DOHH2 (cell line): ENCODE measurements around the gene CYB561.

Source experiments
- H3F3A ChIP-seq: fragments of 200-600 bp; sonication (generic), shearing (Covaris generic); 2 replicates; pipeline ENCODE4 v1.6.0; 2016; ENCODE audit warnings: antibody characterized with exemption, mild to moderate bottlenecking; ENCODE audit not compliant: control insufficient read depth, insufficient read depth
- H3K27ac ChIP-seq: fragments of 200-600 bp; sonication (generic); 2 replicates; pipeline ENCODE4 v1.5.1; 2014; ENCODE audit warnings: low read depth, mild to moderate bottlenecking, low read length, moderate library complexity
- H3K27me3 ChIP-seq: fragments of 200-600 bp; sonication (generic); 2 replicates; pipeline ENCODE4 v1.6.1; 2014; ENCODE audit warnings: mild to moderate bottlenecking, low read length, mixed read lengths; ENCODE audit not compliant: control insufficient read depth
- H3K36me3 ChIP-seq: fragments of 200-600 bp; sonication (generic); 2 replicates; pipeline ENCODE4 v1.6.1; 2014; ENCODE audit warnings: mild to moderate bottlenecking, low read length, moderate library complexity, mixed read lengths; ENCODE audit not compliant: control insufficient read depth
- H3K4me1 ChIP-seq: fragments of 200-600 bp; sonication (generic); 2 replicates; pipeline ENCODE4 v1.6.1; 2014; ENCODE audit warnings: mild to moderate bottlenecking, low read length, mixed read lengths; ENCODE audit not compliant: control insufficient read depth
- H3K4me2 ChIP-seq: fragments of 200-600 bp; sonication (generic); 2 replicates; pipeline ENCODE4 v1.6.0; 2014; ENCODE audit warnings: mild to moderate bottlenecking, low read length, moderate library complexity
- H3K4me3 ChIP-seq: fragments of 200-600 bp; sonication (generic); 2 replicates; pipeline ENCODE4 v1.5.1; 2014; ENCODE audit warnings: mild to moderate bottlenecking, low read length, mixed read lengths
- H3K79me2 ChIP-seq: fragments of 200-600 bp; sonication (generic); 2 replicates; pipeline ENCODE4 v1.6.1; 2014; ENCODE audit warnings: mild to moderate bottlenecking, low read length, mixed read lengths; ENCODE audit not compliant: control insufficient read depth
- H3K9me2 ChIP-seq: fragments of 200-600 bp; sonication (generic); replicated peaks from 2 replicates; pipeline ENCODE4 v1.6.1; 2014; ENCODE audit warnings: mild to moderate bottlenecking, low read length, mixed read lengths; ENCODE audit not compliant: control insufficient read depth
- H3K9me3 ChIP-seq: fragments of 200-600 bp; sonication (generic); 2 replicates; pipeline ENCODE4 v1.6.1; 2014; ENCODE audit warnings: antibody characterized with exemption, low read length, mixed read lengths; ENCODE audit not compliant: control insufficient read depth, insufficient read depth
- H4K20me1 ChIP-seq: fragments of 200-600 bp; sonication (generic); 2 replicates; pipeline ENCODE4 v1.6.0; 2014; ENCODE audit warnings: low read depth, mild to moderate bottlenecking, antibody characterized with exemption, low read length, moderate library complexity; ENCODE audit not compliant: control insufficient read depth, insufficient read depth
- CTCF ChIP-seq: fragments of 200-600 bp; sonication (generic); IDR thresholded peaks from one replicate; pipeline ENCODE4 v1.5.1; 2014; ENCODE audit warnings: antibody characterized with exemption, mild to moderate bottlenecking, low read depth, low read length; ENCODE audit not compliant: poor library complexity, severe bottlenecking
- EZH2phosphoT487 ChIP-seq: fragments of 200-600 bp; sonication (generic); IDR thresholded peaks from 2 replicates; pipeline ENCODE4 v1.6.1; 2017; ENCODE audit warnings: borderline replicate concordance, mild to moderate bottlenecking, antibody characterized with exemption, low read length, moderate library complexity, mixed read lengths

CYB561 gene

GRCh38 chr17:63464691-63465236 is 18.7 kb upstream of the CYB561 start:
- H3K4me3 ChIP-seq: peak overlapping the region; percentile 30
- peak overlapping the region; percentile 52 for H3K4me2 ChIP-seq

GRCh38 chr17:63463771-63464170 is 17.7 kb upstream of the CYB561 start:
- Histone ChIP-seq H3K27me3 (no peaks in the 10 kb centered on the region), H3F3A (peaks cover 7% of the 10 kb centered on the region), H3K4me3 (no peak overlapping the region), H3K4me2 (peak overlapping the region; percentile 52), H3K9me3 (no peaks in the 10 kb centered on the region), H3K4me1 (peaks cover 35% of the 10 kb centered on the region), H3K9me2 (no peaks in the 10 kb centered on the region), H3K36me3 (no peaks in the 10 kb centered on the region), H4K20me1 (no peaks in the 10 kb centered on the region), H3K27ac (no peak overlapping the region), H3K79me2 (no peaks in the 10 kb centered on the region)
- TF ChIP-seq CTCF (no peak), EZH2phosphoT487 (no peak)

More at GRCh38 chr17:63464691-63465236, 18.7 kb upstream of the CYB561 start:
- Histone ChIP-seq H3F3A (peaks cover 7% of the 10 kb centered on the region), H3K27me3 (no peaks in the 10 kb centered on the region), H3K4me1 (peaks cover 35% of the 10 kb centered on the region), H3K36me3 (no peaks in the 10 kb centered on the region), H3K9me3 (no peaks in the 10 kb centered on the region), H3K9me2 (no peaks in the 10 kb centered on the region), H3K27ac (peak overlapping the region; percentile 16), H3K79me2 (no peaks in the 10 kb centered on the region), H4K20me1 (no peaks in the 10 kb centered on the region)
- no peak for TF ChIP-seq EZH2phosphoT487
- TF ChIP-seq CTCF: no peak

- Histone ChIP-seq H3K27ac (no peak overlapping the region), H3K4me3 (no peak overlapping the region), H4K20me1 (no peaks in the 10 kb centered on the region), H3K79me2 (no peaks in the 10 kb centered on the region), H3K4me2 (no peak overlapping the region), H3F3A (peaks cover 10% of the 10 kb centered on the region), H3K9me2 (no peaks in the 10 kb centered on the region), H3K27me3 (no peaks in the 10 kb centered on the region), H3K4me1 (peaks cover 33% of the 10 kb centered on the region), H3K9me3 (no peaks in the 10 kb centered on the region), H3K36me3 (no peaks in the 10 kb centered on the region)
- TF ChIP-seq EZH2phosphoT487 (no peak), CTCF (no peak)
These were observed 13.9 kb upstream of the CYB561 start for GRCh38 chr17:63460018-63460417.
